Frontal cortex (tissue), 4 donors: ENCODE results near the gene ME2. TPM values are rescaled to one million over a fixed set of nuclear protein-coding genes. Genes with fewer than 3 reads are reported as not detected.
"Not testable (repeated sequence)": the region's sequence is repeated elsewhere in the genome, so short reads cannot be mapped to it uniquely, and the experiment has no call there.

Experiments
- DNase-seq, 2 donors: peaks; one replicate each; pipeline ENCODE4 v3.0.0; 2012; ENCODE audit warnings: low spot score in 2 of 2
- FAIRE-seq: peaks from 2 replicates; lab custom pipeline; 2012; peaks lifted over from hg19 to GRCh38; lab: Jason Lieb, UNC
- total RNA-seq: library from RNA; depleted of rRNA; stranded (reverse); fragments of >200 nt; gene quantifications from one replicate; pipeline ENCODE4 v1.2.3, GENCODE V29; 2014
- donor health status: control.
- donor health status: control.
- donor health status: control.

The ME2 gene
- total RNA-seq, 1 donor from 2014 or later = 152 TPM

- FAIRE-seq = no peak
- DNase-seq = no peak
These were observed 18.9 kb upstream of the ME2 start for GRCh38 chr18:50859793-50860555.

GRCh38 chr18:50861617-50862016 is 17.3 kb upstream of the ME2 start:
- DNase-seq (no peak), FAIRE-seq (no peak)

- DNase-seq (no peak), FAIRE-seq (no peak)
These were observed 16.5 kb upstream of the ME2 start for GRCh38 chr18:50862401-50862800.

DNA sequence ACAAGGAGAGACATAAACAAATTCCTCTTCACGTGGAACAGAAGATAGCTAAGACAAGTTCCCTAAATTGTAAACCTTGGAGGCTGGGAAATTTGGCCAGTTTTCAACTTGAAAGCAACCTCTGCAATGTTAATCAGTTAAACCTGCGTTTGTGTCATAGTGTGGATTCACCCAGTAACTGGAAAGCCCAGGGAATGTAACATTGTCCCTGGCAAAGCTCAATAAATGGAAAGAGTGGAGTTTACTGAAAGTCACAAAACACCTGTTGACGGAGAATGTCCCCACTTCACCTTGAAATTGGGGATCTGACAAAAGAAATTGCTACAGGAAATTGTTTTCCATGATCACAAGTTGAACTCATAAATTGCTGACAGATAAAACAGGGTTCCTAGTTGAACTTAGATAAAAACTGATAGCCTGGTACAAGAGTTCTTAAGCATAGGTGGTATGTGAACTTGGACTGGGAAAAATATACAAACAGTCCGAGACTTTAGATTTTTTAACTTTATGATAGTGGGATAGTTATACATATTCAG is 15.0 kb upstream of the ME2 start:
- DNase-seq = no peak
- FAIRE-seq = no peak

DNA sequence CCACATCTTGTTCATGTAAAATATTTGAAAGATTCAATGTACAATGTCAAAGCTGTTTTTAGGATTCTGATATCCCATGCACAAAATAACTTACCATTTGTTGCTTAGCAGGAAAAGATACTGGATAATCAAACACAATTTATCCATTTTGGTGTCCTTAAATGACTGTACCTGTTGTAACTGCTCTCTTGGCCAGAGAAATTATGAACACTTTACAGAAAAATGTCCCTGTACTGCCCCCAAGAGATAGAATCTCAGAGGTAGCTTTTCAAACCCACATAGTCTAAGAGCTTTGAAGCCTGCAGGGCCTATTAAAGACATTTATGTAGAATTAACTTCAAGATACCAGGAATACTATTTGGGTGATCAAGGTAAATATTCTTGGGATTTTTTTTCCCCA is 12.2 kb upstream of the ME2 start:
- FAIRE-seq = no peak
- DNase-seq = peak in 1 of 2 donors; percentile 22

DNA sequence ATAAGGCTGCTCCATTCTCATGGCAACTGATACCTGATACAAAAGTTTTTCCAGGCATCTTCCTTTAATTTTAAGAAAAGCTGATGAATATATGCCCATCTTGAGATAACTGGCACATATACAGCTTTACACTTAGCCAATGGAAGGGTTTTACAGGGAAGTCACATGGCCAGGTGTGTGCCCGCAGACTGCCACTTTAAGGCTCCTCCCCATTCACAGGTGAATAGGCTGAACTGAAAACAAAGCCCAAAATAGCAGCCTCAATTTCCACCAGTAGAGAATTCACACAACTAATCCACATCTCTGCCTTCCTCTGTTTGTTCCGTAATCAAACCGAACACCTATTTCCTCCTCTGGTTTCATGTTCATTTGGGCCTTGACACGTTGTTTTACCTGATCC is 9.8 kb upstream of the ME2 start:
- FAIRE-seq = no peak
- no peak for DNase-seq

DNA sequence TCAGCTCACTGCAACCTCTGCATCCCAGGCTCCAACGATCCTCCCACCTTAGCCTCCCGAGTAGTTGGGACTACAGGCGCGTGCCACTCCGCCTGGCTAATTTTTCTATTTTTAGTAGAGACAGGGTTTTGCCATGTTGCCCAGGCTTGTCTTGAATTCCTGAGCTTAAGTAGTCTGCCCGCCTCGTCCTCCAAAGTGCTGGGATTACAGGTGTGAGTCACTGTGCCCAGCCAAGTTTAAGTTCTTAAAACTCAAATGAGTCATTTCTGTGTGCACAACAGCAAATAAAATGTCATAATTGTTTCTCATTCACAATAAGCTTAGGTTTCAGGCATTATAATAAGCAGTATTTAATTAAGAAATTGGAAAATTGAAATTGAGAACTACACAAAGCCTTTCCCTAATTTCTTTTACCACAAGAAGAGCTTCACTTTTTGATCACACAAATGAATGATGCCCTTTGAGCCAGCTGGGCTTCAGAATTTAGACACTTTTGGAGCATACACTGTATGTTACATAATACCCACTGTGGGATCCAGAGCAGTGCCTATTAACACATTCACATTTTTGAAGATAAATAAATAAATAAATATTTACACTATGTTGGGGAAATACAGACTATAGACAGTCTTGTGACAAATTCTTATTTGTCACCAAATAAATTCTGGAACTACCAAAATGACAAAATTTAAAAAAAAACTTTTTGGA is 8.6 kb upstream of the ME2 start:
- DNase-seq = no peak
- peak; percentile 17 for FAIRE-seq

DNA sequence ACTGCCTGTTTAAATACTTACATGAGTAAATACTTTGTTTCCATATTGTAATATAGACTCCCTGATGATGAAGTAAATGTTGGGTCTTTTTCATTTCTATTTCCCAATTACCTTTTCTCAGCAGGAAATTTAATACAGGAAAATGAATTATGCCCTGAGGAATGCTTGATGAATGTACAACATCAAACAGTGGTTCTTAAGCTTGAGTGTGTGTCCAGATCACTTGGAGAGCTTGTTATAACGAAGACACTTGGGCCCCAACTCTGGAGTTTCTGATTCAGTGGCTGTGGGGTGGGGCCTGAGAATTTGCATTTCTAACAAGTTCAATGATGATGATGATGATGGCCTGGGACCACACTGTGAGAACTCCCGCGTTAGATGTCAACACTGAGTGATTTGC is 7.1 kb upstream of the ME2 start:
- FAIRE-seq (no peak), DNase-seq (no peak)

DNA sequence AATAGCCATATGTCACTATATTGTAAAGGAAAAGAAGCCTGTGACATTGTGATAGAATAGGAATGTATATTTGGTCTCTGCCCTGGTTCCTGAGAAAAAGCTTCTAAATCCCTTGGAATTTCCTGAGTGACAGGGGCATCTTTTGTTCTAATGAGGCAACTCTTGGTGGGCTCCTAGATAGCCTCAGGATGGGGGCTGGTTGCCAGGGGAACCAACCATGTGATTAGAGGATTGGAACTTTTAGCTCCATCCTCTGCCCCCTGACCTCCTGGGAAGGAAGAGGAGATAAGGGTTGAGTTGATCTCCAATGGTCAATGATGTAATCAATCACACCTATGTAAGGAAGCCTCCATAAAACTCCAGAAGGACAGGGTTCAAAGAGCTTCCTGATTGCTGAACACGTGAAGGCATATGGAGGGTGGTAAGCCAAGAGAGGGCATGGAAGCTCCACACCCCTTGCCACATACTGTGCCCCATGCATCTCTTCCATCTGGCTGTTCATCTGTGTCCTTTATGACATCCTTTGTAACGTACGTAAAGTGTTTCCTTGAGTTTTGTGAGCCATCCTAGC is 2.9 kb upstream of the ME2 start:
- FAIRE-seq = no peak
- no peak for DNase-seq

GRCh38 chr18:50877545-50878265 is 1.2 kb upstream of the ME2 start:
- DNase-seq (no peak), FAIRE-seq (no peak)

DNA sequence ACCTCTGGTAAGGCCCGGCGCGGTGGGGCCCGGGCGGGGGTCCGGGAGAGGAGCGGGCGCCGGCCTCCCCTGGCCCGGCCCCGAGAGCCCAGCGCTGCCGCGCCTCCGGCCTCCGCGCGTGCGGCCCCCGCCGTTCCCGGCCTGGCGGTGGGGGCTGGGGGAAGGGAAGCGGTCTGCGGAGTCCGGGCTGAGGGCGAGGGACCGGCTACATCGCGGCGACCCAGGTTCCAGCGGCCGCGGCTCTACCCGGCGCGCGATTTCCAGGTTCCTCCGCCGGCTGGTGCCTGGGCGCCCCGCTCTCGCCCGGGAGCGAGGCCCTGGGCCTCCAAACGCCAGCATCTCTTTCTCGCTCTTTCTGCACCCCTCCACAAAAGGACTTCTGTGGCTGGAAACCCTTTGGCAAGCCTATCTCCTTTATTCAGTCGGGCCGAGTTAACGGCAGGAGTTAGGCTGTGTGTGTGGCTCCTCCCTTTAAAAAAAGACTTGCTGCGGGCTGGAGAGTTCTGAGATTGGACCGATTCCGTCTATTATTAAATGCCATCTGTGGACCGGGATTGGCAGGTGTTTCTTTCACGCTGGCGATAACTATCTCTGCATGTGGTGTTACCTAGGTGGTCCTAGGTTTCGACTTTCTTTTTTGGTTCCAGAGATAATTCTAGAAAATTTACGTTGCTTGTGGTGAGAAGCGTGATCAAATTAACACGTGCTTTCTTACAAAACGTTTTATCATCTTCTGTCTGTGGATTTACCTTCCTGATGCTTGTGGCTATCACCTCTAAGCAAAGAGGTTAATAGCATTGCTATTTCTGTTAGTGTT is 592 bp downstream of the ME2 start:
- FAIRE-seq = no peak
- DNase-seq = no peak

DNA sequence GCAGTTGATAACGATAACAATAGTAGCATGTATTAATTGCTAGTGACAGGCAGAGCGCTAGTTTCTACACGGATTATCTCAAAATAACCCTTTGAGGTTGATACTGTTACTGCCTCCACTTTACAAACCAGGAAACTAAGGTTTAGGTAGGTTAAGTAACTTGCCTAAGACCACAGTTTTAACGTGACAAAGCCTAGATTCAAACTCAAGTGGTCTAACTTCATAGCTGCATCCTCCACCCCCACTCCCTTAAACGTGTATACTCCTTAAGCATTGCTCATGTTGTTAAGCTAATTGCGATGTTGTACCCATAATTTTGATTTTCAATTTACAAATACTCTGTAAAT is 1.2 kb downstream of the ME2 start:
- DNase-seq = no peak

GRCh38 chr18:50880944-50881343 is 2.0 kb downstream of the ME2 start:
- not testable (repeated sequence) for FAIRE-seq, DNase-seq

More for the DNA sequence above, 1.2 kb downstream of the ME2 start:
- FAIRE-seq = no peak

DNA sequence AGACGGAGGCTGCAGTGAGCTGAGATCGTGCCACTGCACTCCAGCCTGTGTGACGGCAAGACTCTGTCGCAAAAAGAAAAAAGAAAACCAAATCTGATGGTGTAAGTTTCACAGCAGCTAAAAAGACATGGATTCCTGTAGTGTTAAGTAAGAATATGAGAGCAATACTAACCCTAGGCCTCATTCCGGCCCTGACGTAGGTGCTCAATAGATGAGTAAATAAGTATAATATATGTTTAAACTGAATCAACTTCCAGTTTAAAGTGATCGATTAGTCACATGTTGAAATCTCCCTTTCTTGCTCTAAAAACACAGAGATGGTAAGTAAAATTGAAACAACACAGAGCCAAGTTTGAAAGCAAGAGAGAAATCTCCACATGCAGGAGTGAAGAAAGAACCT is 8.0 kb downstream of the ME2 start:
- FAIRE-seq = no peak
- DNase-seq = no peak

GRCh38 chr18:50895350-50896045 is 16.6 kb downstream of the ME2 start:
- DNase-seq (no peak), FAIRE-seq (no peak)

- FAIRE-seq (no peak), DNase-seq (no peak)
These were observed 17.2 kb downstream of the ME2 start for GRCh38 chr18:50896093-50896492.

- FAIRE-seq (no peak), DNase-seq (no peak)
These were observed 20.0 kb downstream of the ME2 start for GRCh38 chr18:50898919-50899318.

- DNase-seq (no peak), FAIRE-seq (no peak)
These were observed 23.9 kb downstream of the ME2 start for GRCh38 chr18:50902797-50903196.

DNA sequence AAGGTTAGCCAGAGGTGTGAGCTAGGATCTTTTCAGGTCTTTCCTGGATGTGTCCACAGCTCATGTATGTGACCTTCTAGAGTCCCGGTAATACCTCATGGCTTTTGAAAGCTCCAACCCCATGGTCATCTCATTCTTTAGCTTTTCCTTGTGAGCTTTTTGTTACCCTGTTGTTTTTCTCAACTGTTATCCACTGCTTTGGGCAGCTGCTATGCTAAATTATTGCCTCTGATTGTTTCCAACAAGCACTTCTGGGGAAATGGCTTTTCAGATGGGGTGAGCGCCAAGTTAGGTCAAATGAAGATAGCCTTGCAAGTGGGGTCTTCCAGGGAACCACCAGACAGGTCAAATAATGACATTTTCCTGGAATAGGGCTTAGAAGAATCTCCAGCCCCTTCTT is 27.9 kb downstream of the ME2 start:
- no peak for FAIRE-seq
- DNase-seq = no peak
